Measurements from ENCODE around the gene CRMP1. TPM values are rescaled to one million over a fixed set of nuclear protein-coding genes. Genes with fewer than 3 reads are reported as not detected.

CRMP1 gene
- total RNA-seq, 4 donors from 2014 or later, result 0.28 to 1.9 (median 0.44) TPM; not detected in 1

GRCh38 chr4:5921101-5921980 lies 28.5 kb upstream of the CRMP1 start:
- TF ChIP-seq, protein P1, sequence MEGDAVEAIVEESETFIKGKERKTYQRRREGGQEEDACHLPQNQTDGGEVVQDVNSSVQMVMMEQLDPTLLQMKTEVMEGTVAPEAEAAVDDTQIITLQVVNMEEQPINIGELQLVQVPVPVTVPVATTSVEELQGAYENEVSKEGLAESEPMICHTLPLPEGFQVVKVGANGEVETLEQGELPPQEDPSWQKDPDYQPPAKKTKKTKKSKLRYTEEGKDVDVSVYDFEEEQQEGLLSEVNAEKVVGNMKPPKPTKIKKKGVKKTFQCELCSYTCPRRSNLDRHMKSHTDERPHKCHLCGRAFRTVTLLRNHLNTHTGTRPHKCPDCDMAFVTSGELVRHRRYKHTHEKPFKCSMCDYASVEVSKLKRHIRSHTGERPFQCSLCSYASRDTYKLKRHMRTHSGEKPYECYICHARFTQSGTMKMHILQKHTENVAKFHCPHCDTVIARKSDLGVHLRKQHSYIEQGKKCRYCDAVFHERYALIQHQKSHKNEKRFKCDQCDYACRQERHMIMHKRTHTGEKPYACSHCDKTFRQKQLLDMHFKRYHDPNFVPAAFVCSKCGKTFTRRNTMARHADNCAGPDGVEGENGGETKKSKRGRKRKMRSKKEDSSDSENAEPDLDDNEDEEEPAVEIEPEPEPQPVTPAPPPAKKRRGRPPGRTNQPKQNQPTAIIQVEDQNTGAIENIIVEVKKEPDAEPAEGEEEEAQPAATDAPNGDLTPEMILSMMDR (IDR thresholded peaks at IDR 0.05), result no peak
- no peak for DNase-seq (ENCODE audit: low spot score)
- ATAC-seq (ENCODE audit: low FRiP score), result no peak

GRCh38 chr4:5919571-5919970 lies 26.7 kb upstream of the CRMP1 start:
- no peak for ATAC-seq (ENCODE audit: low FRiP score)
- TF ChIP-seq, protein P1 (IDR thresholded peaks at IDR 0.05), result no peak
- DNase-seq (ENCODE audit: low spot score), result no peak

DNA sequence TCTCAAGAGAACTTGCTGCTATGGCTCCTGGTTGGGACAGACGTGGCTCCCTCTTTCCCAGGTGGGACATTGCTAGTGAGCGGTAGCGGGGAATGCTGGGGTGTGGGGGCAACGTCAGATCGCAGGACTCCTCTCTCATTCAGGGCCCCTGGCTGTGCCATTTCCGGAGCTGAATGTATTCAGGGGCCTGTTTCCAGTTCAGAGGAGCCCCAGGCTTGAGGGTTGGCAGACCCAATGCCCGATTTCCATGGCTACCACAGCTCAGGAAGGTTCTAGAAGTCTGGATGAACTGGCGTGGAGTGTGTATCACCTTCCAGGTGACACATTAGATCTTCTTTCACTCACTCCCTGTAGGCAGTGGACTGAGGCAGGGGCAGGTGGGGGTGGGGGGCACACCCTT lies 26.2 kb upstream of the CRMP1 start:
- no peak for ATAC-seq (ENCODE audit: low FRiP score)
- TF ChIP-seq, protein P1 (IDR thresholded peaks at IDR 0.05), result no peak
- DNase-seq (ENCODE audit: low spot score), result no peak

GRCh38 chr4:5918331-5918985 lies 25.6 kb upstream of the CRMP1 start:
- DNase-seq (ENCODE audit: low spot score) (no peak), ATAC-seq (ENCODE audit: low FRiP score) (no peak)

GRCh38 chr4:5917672-5918071 lies 24.8 kb upstream of the CRMP1 start:
- ATAC-seq (ENCODE audit: low FRiP score), result no peak
- no peak for DNase-seq (ENCODE audit: low spot score)
- TF ChIP-seq, protein P1 (IDR thresholded peaks at IDR 0.05), result no peak

More at GRCh38 chr4:5918331-5918985, 25.6 kb upstream of the CRMP1 start:
- TF ChIP-seq, protein P1 (IDR thresholded peaks at IDR 0.05), result no peak

DNA sequence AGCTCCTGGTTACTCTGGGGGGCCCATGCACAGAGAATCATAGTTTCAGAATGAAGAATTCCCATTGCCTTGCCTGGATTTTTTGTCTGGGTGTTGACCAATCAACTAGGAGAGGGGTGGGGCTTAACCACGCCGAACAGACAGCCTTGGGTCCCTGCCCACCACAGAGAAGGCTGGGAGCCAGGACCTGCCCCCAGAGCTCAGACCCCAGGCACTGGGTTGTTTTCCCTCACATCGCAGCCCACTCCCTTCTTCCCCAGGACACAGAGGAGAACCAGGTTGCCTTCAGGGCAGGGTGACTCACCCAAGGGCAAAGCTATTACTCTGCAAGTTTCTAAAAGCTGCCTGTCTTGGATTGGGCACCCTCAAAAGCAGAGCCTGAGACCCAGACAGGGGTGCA lies 23.3 kb upstream of the CRMP1 start:
- TF ChIP-seq, protein P1 (IDR thresholded peaks at IDR 0.05), result no peak
- ATAC-seq (ENCODE audit: low FRiP score) (no peak), DNase-seq (ENCODE audit: low spot score) (no peak)

Measured in omental fat pad (tissue), 4 donors.